Measurements from ENCODE around the gene NCS1.

NCS1 gene

DNA sequence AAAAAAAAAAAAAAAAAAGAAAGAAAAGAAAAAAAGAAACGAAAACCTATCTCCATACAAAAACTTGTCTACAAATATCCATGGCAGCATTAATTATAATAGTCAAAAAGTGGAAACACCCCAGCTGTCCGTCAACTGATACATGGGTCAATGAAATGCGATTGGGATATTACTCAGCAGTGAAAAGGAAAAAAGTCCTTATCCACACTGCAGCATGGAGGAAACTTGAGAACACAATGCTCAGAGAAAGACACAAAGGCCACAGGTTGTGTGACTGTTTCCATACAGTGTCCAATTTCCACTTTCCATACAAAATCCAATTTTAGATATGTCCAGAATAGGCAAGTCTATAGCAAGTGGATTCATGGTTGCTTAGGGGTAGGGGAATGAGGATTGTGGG lies 24.3 kb upstream of the NCS1 start:
- no peak for DNase-seq (ENCODE audit: low read depth in 2 of 2)

GRCh38 chr9:130149031-130149430 lies 23.2 kb upstream of the NCS1 start:
- no peak for DNase-seq (ENCODE audit: low read depth in 2 of 2)

DNA sequence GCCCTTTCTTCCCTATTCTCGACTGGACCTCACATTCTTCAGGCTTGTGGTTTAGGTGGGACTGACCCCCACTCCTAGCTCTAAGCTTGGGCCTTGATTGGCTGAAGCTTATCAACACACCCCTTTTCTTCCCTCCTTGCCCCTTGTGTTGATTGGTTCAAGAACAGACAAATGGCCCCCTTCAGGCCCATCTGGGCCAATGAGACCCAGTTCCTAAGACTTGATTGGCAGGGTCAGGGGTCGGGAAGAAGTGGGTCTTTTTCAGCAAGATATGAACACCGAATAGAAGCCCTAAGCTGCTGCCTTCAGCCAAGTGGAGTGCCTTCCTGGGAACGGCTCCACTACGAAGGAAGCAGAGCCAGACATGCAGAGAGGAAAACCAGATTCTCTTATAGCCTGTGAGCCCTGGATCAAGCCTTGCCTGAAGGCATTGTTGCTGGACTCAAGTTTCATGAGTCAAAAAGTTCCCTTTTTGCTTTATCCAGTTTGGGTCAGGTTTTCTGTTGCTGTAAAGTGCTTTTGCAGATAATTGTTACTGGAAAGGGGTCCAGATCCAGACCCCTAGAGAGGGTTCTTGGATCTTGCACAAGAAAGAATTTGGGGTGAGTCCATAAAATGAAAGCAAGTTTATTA lies 22.4 kb upstream of the NCS1 start:
- DNase-seq (ENCODE audit: low read depth in 2 of 2) = no peak

DNA sequence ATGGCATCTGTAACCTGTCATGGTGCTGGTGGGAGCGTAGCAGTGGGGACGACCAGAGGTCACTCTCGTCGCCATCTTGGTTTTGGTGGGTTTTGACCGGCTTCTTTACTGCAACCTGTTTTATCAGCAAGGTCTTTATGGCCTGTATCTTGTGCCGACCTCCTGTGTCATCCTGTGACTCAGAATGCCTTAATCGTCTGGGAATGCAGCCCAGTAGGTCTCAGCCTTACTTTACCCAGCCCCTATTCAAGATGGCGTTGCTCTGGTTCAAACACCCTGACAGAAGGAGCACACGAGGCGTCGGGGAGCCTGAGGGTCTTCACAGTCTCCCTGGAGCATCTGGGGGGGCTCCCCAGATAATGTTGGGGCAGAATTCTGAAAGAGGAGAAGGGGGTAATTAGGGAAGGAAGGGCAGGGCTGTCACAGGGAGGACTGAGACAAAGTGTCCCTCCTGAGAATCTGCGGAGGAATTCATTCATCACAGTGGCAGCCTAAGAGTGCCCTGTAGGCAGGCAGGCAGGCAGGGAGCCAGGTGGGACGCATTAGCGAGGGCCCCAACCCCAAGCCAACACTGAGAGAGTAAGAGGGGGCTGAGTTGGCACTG lies 21.3 kb upstream of the NCS1 start:
- DNase-seq (ENCODE audit: low read depth in 2 of 2) = no peak

DNA sequence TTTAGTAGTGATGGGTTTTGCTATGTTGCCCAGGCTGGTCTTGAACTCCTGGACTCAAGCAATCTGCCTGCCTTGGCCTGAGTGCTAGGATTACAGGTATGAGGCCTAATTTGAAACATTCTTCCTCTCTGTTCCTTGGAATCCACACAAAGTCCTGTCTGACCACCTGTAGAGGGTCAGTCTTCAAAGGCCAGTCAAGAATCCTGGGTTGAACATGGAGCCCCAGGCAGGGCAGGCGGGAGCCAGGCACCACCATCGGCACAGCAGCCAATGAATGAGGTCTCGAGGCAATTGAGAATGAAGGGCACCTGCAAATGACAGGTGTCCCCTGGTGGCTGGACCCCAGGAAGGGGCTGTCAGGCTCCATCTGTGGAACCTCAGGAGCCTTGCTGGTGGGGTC lies 17.4 kb upstream of the NCS1 start:
- no peak for DNase-seq (ENCODE audit: low read depth in 2 of 2)

GRCh38 chr9:130155647-130156046 lies 16.6 kb upstream of the NCS1 start:
- no peak for DNase-seq (ENCODE audit: low read depth in 2 of 2)

- no peak for DNase-seq (ENCODE audit: low read depth in 2 of 2)
Observed at GRCh38 chr9:130156672-130157071, 15.5 kb upstream of the NCS1 start.

DNA sequence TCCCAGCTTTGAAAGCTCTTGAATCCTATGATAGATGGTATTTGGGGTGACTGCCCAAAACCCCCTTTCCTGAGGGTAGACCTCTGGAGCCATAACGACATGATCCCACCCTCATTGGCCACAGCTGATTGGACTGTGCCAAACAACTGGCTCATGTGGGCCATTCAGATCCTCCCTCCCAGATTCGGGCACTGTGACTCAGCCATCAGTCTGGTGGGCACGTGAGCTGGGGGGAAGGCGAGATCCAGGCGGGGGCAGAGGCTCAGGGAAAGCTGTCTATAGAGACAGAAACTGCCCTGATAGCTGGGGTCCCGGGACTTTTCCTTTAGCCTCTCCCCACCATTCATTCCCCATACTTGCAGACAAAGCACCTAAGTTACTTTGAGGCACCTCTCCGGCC lies 15.1 kb upstream of the NCS1 start:
- DNase-seq (ENCODE audit: low read depth in 2 of 2) = no peak

DNA sequence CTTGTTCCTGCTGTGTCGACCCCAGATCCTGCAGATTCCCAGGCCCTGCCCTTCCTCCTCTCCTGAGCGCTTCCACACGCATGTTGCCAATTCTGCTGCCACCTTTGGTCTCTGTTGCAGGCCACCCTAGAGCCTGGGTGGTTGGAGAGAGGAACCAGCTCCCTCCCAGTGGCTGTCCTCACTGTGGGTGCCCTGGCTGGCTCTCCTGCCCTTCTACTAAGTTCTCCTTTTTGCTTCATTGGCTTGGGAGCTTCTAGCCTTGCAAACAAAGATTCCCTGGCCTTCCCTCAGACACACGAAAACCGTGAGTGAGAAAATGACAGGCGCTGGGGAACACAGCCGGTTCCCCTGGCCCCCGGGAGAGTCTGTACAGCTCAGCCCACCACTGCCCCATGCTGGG lies 14.2 kb upstream of the NCS1 start:
- no peak for DNase-seq (ENCODE audit: low read depth in 2 of 2)

DNA sequence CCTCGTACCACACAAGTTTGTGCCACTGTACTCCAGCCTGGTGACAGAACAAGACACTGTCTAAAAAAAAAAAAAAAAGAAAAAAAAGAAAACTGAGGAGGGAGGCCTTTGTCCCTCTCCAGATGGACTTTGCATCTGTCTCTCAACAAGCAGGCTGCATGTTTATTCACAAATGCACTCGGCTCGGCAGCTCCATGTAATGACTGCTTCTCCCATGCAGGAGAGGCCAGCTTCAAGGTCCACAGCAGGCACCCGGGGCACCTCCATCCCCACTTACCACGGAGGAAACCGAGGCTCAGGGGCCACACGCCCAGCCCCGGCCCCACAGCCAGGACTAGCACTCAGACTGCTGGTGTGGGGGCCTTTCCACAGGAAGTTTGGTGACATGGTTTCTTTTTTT lies 13.1 kb upstream of the NCS1 start:
- DNase-seq (ENCODE audit: low read depth in 2 of 2) = no peak

DNA sequence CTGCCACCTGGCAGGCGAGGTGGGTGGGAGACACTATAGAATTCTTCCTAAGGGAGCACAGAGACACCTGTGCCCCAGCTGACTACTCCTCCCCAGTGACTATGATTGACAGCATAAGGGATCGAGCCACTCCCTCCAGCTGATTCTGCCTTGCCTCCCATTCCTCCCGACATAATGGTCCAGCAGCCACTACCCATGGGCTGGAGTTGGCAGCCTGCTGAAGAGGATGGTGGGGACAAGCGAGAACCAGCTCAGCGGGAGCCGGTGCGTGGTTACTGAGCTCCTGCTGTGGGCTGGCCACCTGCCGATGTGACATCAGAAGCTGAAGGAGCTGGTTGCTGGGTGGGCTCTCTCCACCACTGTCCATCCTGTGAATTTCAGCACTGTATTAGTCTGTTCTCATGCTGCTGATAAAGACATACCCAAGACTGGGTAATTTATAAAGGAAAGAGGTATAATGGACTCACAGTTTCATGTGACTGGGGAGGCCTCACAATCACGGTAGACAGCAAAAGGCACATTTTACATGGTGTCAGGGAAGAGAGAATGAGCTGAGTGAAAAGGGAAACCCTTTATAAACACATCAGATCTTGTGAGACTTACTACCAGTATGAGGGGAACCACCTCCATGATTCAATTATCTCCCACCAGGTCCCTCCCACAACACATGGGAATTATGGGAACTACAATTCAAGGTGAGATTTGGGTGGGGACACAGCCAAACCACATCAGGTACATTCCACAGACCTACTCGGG lies 12.1 kb upstream of the NCS1 start:
- no peak for DNase-seq (ENCODE audit: low read depth in 2 of 2)

GRCh38 chr9:130160862-130161470 lies 11.2 kb upstream of the NCS1 start:
- no peak for DNase-seq (ENCODE audit: low read depth in 2 of 2)

GRCh38 chr9:130165579-130165978 lies 6.6 kb upstream of the NCS1 start:
- DNase-seq (ENCODE audit: low read depth in 2 of 2) = no peak

DNA sequence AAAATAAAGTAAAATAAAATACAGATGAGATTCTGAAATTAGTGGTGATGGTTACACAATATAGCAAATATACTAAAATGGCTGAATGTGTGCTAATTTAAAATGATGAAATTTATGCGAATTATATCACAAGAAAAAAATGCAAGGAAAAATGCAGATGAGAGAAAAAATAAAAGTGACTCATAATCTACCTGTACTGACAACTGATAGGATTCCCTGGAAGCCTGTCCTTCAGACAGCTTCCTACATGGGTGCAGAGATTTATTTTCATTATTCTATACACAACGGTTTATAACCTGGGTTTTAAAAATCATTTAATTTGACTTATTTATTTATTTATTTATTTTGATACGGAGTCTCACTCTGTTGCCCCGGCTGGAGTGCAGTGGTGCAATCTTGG lies 5.8 kb upstream of the NCS1 start:
- no peak for DNase-seq (ENCODE audit: low read depth in 2 of 2)

DNA sequence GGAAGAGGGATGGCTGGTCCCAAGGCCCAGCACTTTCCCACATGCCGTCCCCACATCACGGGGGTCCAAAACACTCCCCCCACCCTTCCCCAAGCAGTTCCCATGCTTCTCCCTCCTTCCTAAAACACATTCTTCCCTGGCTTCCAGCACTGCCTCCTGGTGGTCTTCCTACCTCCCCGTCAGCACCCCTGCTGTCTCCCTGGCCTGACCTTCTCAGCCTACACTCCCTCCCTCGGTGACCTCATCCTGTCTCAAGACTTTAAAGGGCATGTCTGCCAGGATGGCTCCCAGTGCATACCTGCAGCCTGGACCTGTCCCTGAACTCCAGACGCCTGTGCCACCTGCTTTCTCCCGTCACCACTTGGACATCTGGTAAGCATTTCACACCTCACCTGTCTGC lies 4.3 kb upstream of the NCS1 start:
- no peak for DNase-seq (ENCODE audit: low read depth in 2 of 2)

DNA sequence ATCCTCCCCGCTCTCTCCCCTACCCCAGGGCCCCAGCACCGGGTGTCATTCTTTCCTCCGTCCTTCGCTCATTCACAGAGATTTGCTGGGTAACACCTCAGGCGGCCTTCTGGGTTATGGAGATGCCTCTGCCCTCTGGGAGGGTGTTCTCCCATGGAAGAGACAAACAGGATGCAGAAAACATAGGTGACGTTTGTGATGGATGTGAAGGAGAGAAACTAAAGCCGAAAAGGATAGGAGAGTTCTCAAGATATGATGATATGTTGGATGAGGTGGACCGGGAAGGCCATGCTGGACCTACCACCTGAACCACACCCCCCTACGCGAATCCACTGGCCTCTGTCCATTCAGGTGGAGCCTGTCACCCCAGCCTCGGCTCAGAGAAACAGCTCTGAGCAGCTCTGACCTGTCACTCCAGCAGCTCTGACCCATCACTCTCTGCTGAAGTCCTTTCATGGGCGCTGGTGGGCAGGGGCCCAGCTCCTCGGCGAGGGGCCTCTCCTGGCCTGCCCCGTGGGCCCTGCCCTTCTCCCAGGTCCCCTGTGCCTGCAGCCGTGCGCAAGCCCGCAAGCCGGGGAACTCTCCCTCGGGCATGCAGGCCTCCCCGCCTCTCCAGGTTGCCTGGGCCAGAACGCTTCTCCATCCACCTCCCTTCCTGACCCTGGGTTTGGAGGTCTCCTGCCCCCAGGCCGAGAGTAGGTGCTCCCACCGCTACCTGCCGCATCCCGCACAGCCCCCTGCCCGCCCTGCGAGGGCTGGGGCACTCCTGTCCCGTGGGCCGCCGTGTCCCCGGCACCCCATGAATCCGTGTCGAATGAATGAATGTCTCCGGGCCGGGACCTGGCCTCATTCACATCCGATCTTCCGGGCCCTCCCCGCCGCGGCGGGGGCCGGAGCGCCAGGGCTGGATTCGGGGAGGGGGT lies 717 bp upstream of the NCS1 start:
- no peak for DNase-seq (ENCODE audit: low read depth in 2 of 2)

- DNase-seq (ENCODE audit: low read depth in 2 of 2) = peak in 1 of 2 donors; percentile 20
Observed at GRCh38 chr9:130172858-130173665, 858 bp downstream of the NCS1 start.

DNA sequence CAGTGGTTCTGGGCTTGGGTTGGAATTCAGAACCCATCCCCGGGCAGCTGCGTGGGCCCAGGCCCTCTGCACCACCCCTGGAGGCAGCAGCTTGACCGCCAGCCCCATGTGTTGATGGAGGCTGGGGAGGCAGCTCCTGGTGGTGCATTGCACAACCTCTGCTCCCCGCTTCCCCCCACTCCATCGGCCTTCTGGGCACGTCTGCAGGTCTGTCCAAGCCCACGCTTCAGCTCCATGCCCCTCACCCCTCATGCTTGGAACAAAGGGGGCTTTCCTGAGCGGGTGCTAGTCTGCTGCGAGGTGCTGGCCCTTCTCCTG lies 1.4 kb downstream of the NCS1 start:
- DNase-seq (ENCODE audit: low read depth in 2 of 2) = no peak

DNA sequence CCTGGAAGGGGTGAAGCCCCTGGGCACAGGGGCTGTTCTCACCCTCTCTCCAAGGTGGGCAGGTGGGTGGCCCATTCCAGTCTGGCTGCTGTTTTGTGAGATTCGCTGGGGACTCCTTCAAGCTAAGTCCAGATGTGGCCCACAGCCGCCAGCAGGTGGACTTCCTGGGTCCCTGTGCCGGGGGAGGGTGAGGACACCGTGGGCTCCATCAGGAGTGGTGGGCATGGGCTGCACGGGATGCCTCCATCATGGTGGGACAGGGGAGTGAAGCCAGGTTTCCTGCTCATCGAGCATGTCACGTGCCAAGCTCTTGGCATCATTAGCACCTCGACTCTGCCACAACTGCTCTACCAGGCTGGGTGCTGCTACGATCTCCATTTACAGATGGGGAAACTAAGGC lies 1.8 kb downstream of the NCS1 start:
- DNase-seq (ENCODE audit: low read depth in 2 of 2) = no peak

GRCh38 chr9:130174920-130175321 lies 2.7 kb downstream of the NCS1 start:
- no peak for DNase-seq (ENCODE audit: low read depth in 2 of 2)

DNA sequence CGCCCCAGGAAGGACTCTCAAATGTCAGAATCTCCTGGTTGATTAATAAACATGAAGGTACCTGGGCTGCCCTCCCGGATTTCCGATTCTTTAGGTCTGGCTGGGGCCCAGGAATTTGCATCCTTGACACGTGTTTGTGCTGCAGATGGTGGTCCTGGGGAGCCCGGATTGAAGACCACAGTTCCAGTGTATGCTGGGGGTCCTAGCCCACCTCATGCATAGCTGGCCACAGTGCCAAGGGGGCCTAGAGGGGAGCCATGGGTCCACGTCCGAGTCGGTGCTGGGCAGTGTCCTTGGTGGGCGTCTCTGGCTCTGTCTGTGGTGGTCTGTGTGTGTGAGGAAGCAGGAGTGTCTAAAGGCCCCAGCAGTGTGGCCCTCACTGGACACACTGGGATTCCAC lies 3.2 kb downstream of the NCS1 start:
- no peak for DNase-seq (ENCODE audit: low read depth in 2 of 2)

Measured in stimulated activated CD4-positive, alpha-beta T cell treated with anti-CD3 and anti-CD28 coated beads, Interleukin-1b, Interleukin-23, amount 100 ng/mL, for 1 hour (primary cell).